COLO829 (cell line): ENCODE results near the gene CADM2.

Source experiments
- DNase-seq: peaks from one replicate; pipeline ENCODE4 v3.0.0; 2012; ENCODE audit warnings: low spot score

The CADM2 gene

GRCh38 chr3:84984429-84984828, 25.6 kb downstream of the CADM2 start:
- DNase-seq = no peak

DNA sequence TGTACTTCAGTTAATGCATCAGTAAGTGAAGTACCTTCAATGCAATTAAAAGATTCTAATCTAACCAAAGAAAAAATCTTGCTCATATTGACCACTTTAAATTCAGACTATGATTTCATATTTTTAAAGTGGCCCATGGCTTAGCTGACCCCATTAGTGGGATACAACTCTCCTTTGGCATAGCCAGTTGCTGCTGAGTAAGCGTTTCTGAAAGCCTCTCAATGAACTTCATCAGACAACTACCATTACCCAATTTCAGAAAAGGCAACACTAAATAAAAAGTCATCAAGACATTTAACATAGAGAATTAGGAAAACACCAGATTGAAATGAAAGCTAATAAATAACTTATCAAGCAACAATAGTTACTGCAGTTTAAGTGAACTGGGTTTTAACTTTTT, 27.0 kb downstream of the CADM2 start:
- no peak for DNase-seq

DNA sequence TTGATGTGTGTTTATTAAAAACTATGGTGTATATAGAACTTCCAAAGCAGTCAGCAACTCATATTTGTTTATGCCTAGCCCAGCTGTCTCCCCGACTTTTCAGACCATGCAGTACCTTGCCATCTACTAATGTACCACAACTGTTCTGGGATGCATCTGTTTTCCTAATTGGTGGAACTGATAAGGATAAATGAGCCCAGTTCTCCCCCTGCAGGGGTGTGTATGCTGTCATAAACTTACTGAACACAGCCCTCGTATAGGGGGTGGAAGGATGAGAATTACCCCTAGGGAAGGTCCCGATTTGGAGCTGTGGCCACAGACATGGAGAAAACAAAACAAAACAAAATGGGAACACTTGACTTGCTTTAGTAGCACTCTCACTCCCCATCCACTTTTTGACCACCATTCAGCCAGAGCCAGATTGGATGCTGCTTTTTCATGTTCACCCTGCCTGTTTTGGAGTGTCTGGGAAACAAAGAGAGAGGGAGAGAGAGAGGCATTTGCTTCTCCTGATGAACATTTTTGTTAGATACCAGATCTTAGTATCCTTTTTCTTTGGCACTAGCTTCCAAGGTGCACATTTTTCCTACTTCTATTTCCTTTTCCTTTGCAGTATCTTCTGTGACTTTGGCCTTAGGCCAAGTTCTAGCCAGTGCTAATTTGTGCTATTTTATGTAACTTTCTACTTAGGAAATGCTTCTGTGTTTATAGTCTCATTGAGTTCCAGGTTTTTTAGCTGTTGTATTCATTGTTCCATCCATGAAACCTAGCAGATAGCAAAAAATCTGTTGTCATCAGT, 29.1 kb downstream of the CADM2 start:
- no peak for DNase-seq

DNA sequence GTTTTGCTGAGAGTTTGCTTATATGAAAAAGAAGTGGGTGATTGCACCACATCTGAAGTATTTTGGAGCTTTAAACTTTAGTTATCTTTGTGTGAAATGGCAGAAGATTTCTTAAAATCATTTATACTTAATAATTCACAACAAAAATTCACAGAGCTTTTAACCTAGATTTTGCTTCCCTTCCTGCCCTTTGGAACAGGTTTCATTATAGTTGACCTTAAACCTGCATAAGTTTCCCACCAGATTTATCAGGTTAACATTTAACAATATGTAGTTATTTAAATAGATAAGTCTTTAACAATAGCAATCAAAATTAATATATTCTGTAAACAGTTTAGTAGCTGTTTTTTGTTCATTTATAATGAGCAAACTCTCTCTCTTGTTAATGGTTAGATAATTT, 30.3 kb downstream of the CADM2 start:
- DNase-seq = no peak

- DNase-seq = no peak
Observed at GRCh38 chr3:84991422-84991900, 32.7 kb downstream of the CADM2 start.

DNA sequence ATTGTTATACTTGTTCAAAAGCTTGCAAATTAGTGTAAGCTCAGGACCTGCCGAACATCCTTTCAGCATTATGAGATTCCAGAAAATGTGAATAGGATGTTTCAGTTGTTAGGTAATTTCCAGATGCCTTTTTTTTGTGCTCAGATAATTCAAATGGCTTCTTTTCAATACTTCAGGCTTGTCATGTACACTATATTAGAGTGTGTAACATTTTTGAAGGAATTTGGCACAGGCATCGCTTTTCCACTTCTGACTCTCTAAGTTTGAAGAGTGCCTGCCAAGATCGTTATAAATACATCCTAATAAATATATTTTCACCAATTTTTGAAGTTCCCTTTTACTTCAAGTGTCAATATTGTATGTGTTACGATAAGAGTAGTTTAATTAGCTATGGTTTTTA, 35.2 kb downstream of the CADM2 start:
- no peak for DNase-seq

DNA sequence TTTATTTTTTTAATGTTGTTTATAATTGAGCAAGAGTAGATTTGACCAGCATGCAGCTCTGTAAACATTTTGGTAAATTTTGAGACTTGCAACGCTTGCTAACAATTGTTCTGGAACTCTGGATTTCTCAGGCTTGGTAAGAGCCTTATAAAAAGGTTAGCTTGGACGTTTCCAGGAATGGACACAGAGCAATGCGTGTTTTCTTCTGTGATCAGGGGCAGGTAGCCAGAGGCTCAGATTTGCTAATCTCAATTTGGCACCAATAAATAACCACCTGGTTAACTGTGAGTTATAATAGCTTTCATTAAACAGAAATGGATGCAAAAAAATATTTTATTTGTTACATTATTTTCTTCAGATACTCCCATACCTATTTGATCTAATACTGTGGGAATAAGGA, 39.8 kb downstream of the CADM2 start:
- no peak for DNase-seq

DNA sequence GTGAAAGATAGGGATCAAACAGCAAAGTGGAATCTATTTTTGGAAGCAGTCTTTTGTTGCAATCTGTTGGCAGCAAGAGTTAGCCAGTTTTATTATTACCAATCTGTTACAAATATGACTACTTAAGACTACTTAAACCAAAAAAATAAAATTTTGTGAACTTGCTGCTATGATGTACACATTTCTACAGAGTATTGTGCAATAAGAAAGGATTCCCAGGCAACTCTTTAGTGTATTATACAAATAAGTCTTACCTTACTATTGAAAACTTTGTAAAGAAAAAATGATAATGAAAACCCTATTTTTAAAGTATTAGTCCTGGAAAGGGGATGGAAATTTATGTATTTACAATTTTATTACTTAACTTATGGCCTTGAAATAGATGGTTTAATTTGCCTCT, 44.7 kb downstream of the CADM2 start:
- DNase-seq = no peak

- DNase-seq = no peak
Observed at GRCh38 chr3:85004147-85004546, 45.4 kb downstream of the CADM2 start.

DNA sequence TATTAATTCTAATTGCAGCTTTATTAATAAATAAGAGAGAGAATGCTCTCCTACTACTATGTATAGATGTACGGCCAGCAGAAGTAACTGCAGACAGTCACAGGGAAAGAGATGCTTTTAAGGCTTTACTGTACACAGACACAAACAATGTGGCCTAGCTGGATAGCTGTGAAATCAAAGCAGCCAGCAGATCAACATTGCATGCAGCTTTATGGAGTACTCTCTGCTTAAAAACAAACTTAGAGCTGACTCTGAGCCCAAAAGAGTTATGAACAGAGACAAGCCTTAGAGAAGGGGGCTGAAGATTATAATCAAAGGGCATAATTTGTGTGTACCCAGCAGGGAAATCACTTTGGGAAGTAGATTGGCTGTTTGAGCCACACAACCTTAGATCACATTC, 47.2 kb downstream of the CADM2 start:
- no peak for DNase-seq

- no peak for DNase-seq
Observed at GRCh38 chr3:85007195-85008094, 48.7 kb downstream of the CADM2 start.

- DNase-seq = no peak
Observed at GRCh38 chr3:85020828-85021227, 62.0 kb downstream of the CADM2 start.

- DNase-seq = no peak
Observed at GRCh38 chr3:85030052-85030451, 71.3 kb downstream of the CADM2 start.

DNA sequence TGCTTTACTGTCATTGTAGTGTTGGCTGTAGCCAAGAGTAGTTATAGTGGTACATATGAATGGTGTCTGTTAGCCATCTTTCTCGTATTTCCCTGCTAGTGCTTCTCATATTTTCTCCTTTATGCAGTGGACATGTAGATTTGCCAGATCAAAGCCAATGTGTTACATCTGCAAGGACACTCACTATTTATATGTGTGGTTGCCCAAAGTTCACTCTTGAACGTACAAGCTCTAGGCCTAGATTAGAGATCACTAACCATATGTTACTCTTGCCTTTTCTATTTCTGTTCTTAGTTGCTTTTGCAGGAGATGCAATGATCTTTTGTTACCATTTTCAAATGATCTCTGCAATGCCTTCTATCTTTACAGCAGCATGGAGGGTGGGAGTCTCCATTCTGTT, 78.4 kb downstream of the CADM2 start:
- DNase-seq = no peak

GRCh38 chr3:85041001-85041400, 82.2 kb downstream of the CADM2 start:
- no peak for DNase-seq

DNA sequence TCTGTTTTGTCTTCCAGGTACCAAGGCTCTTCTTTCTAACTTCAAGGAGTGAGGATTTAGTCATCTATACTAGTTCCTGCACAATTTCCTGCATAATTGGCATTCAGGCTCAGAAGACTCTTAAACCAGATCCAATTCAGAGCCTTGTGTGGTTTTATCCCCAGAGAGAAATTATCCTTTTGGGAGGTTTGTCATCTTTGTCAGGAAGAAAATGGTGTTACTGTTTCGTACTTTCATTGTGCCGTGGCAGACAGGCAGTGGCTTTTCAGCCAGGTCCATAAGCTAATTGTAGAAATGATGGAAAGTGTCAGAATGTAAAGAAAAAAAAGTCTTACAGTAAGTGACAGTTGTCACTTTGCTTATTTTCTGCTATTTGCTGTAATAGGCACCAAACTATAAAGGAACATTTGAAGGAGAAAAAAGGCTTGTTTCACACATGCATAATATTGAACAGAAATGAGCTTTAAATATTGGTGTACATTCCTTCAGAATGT, 82.8 kb downstream of the CADM2 start:
- no peak for DNase-seq

- no peak for DNase-seq
Observed at GRCh38 chr3:85050821-85051220, 92.0 kb downstream of the CADM2 start.

GRCh38 chr3:85051786-85052185, 93.0 kb downstream of the CADM2 start:
- no peak for DNase-seq

- no peak for DNase-seq
Observed at GRCh38 chr3:85053626-85054025, 94.8 kb downstream of the CADM2 start.

- no peak for DNase-seq
Observed at GRCh38 chr3:85054579-85054978, 95.8 kb downstream of the CADM2 start.

- no peak for DNase-seq
Observed at GRCh38 chr3:85068911-85069310, 110.1 kb downstream of the CADM2 start.

DNA sequence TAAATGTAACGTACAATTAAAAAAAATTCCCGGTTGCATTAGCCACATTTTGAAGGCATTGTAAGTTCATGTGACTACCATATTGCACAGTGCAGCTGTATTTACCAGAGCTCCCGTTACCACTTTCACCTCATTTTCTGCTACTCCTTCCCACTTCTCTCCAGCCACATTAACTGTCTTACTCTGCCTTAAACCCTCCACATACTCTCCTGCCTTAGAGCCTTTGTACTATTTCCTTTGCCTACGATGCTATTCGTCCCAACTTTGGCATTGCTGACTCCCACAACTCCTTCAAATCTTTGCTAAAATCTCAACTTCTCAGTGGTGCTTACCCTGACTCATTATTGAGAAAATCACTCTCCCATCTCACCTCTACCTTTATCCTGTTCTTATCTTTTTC, 115.2 kb downstream of the CADM2 start:
- DNase-seq = no peak

GRCh38 chr3:85075663-85076062, 116.9 kb downstream of the CADM2 start:
- DNase-seq = no peak
